HG03460 (cell line): ENCODE results near the gene HIP1R.
A peak's percentile ranks its signal among the peaks of the same experiment; 100 is the strongest.
"Not testable (repeated sequence)": the region's sequence is repeated elsewhere in the genome, so short reads cannot be mapped to it uniquely, and the experiment has no call there.

Experiments used
- ATAC-seq: cut with Tn5 transposase; IDR thresholded peaks from one replicate; pipeline ENCODE4 v1.9.1; 2021; ENCODE audit not compliant: unreplicated experiment

Gene HIP1R

GRCh38 chr12:122834921-122835749 is at the start of gene HIP1R:
TSS of gene HIP1R (plus strand) at chr12:122835457. CDS start at chr12:122835551, 94 bp downstream.
- peak; percentile 35 for ATAC-seq

GRCh38 chr12:122785503-122785902 is 49.8 kb upstream of the HIP1R start:
- ATAC-seq = no peak

- no peak for ATAC-seq
These were observed 46.9 kb upstream of the HIP1R start for GRCh38 chr12:122788387-122788786.

- no peak for ATAC-seq
These were observed 45.6 kb upstream of the HIP1R start for GRCh38 chr12:122789637-122790036.

GRCh38 chr12:122790393-122791075 is 44.7 kb upstream of the HIP1R start:
- ATAC-seq = no peak

GRCh38 chr12:122793685-122794106 is 41.6 kb upstream of the HIP1R start:
- no peak for ATAC-seq

- ATAC-seq = no peak
These were observed 39.5 kb upstream of the HIP1R start for GRCh38 chr12:122795807-122796206.

GRCh38 chr12:122799641-122800243 is 35.5 kb upstream of the HIP1R start:
- ATAC-seq = no peak

GRCh38 chr12:122803937-122804336 is 31.3 kb upstream of the HIP1R start:
- no peak for ATAC-seq

GRCh38 chr12:122804957-122805356 is 30.3 kb upstream of the HIP1R start:
- not testable (repeated sequence) for ATAC-seq

GRCh38 chr12:122807651-122808050 is 27.6 kb upstream of the HIP1R start:
- ATAC-seq = no peak

GRCh38 chr12:122811777-122812176 is 23.5 kb upstream of the HIP1R start:
- no peak for ATAC-seq

GRCh38 chr12:122813310-122813713 is 21.9 kb upstream of the HIP1R start:
- no peak for ATAC-seq

GRCh38 chr12:122819209-122819785 is 16.0 kb upstream of the HIP1R start:
- ATAC-seq = no peak

- ATAC-seq = no peak
These were observed 15.1 kb upstream of the HIP1R start for GRCh38 chr12:122820138-122820537.

GRCh38 chr12:122820838-122821271 is 14.4 kb upstream of the HIP1R start:
- peak; percentile 64 for ATAC-seq

- ATAC-seq = no peak
These were observed 11.8 kb upstream of the HIP1R start for GRCh38 chr12:122823429-122823828.

- no peak for ATAC-seq
These were observed 9.2 kb upstream of the HIP1R start for GRCh38 chr12:122825773-122826724.

- ATAC-seq = no peak
These were observed 8.0 kb upstream of the HIP1R start for GRCh38 chr12:122827258-122827657.

GRCh38 chr12:122830517-122831214 is 4.6 kb upstream of the HIP1R start:
- ATAC-seq = no peak
